ENCODE results near the gene POLN.

The POLN gene

GRCh38 chr4:2286904-2287593 is 45.1 kb upstream of the POLN start:
- TF ChIP-seq FOXP2 (optimal IDR thresholded peaks at IDR 0.05; ENCODE audit: control extremely low read depth, extremely low read length, insufficient read depth): no peak
- TF ChIP-seq POLR2AphosphoS5 (IDR thresholded peaks at IDR 0.05; ENCODE audit: borderline replicate concordance, low read depth, low read length): no peak
- TF ChIP-seq EZH2 (IDR thresholded peaks at IDR 0.05): no peak
- DNase-seq (ENCODE audit: low read depth, low spot score): no peak
- no peak overlapping the region for H3K27ac ChIP-seq
- no peak overlapping the region for H3K4me3 ChIP-seq
- H3K9ac ChIP-seq (ENCODE audit: insufficient read length): no peak overlapping the region
- no peaks in the 10 kb centered on the region for H3K9me3 ChIP-seq (ENCODE audit: low read depth, low read length)
- H3K36me3 ChIP-seq (ENCODE audit: insufficient read depth, low read length): no peaks in the 10 kb centered on the region

- H3K9ac ChIP-seq (ENCODE audit: insufficient read length): no peak overlapping the region
- no peaks in the 10 kb centered on the region for H3K9me3 ChIP-seq (ENCODE audit: low read depth, low read length)
- H3K4me3 ChIP-seq: no peak overlapping the region
- H3K27ac ChIP-seq: no peak overlapping the region
- no peak for DNase-seq (ENCODE audit: low read depth, low spot score)
- TF ChIP-seq FOXP2 (optimal IDR thresholded peaks at IDR 0.05; ENCODE audit: control extremely low read depth, extremely low read length, insufficient read depth) (no peak), EZH2 (IDR thresholded peaks at IDR 0.05) (no peak), POLR2AphosphoS5 (IDR thresholded peaks at IDR 0.05; ENCODE audit: borderline replicate concordance, low read depth, low read length) (no peak)
- no peaks in the 10 kb centered on the region for H3K36me3 ChIP-seq (ENCODE audit: insufficient read depth, low read length)
Observed at GRCh38 chr4:2285613-2286381, 43.9 kb upstream of the POLN start.

GRCh38 chr4:2284934-2285612 is 43.2 kb upstream of the POLN start:
- Histone ChIP-seq H3K4me3 (no peak overlapping the region), H3K36me3 (ENCODE audit: insufficient read depth, low read length) (no peaks in the 10 kb centered on the region), H3K9me3 (ENCODE audit: low read depth, low read length) (no peaks in the 10 kb centered on the region), H3K27ac (no peak overlapping the region), H3K9ac (ENCODE audit: insufficient read length) (no peak overlapping the region)
- no peak for DNase-seq (ENCODE audit: low read depth, low spot score)
- TF ChIP-seq FOXP2 (optimal IDR thresholded peaks at IDR 0.05; ENCODE audit: control extremely low read depth, extremely low read length, insufficient read depth) (no peak), EZH2 (IDR thresholded peaks at IDR 0.05) (no peak), POLR2AphosphoS5 (IDR thresholded peaks at IDR 0.05; ENCODE audit: borderline replicate concordance, low read depth, low read length) (no peak)

GRCh38 chr4:2284161-2284933 is 42.4 kb upstream of the POLN start:
- Histone ChIP-seq H3K4me3 (no peak overlapping the region), H3K9me3 (ENCODE audit: low read depth, low read length) (no peaks in the 10 kb centered on the region), H3K36me3 (ENCODE audit: insufficient read depth, low read length) (no peaks in the 10 kb centered on the region), H3K27ac (no peak overlapping the region), H3K9ac (ENCODE audit: insufficient read length) (no peak overlapping the region)
- no peak for TF ChIP-seq FOXP2 (optimal IDR thresholded peaks at IDR 0.05; ENCODE audit: control extremely low read depth, extremely low read length, insufficient read depth)
- no peak for TF ChIP-seq EZH2 (IDR thresholded peaks at IDR 0.05)
- TF ChIP-seq POLR2AphosphoS5 (IDR thresholded peaks at IDR 0.05; ENCODE audit: borderline replicate concordance, low read depth, low read length): no peak
- no peak for DNase-seq (ENCODE audit: low read depth, low spot score)

GRCh38 chr4:2283199-2283711 is 41.3 kb upstream of the POLN start:
- Histone ChIP-seq H3K36me3 (ENCODE audit: insufficient read depth, low read length) (no peaks in the 10 kb centered on the region), H3K9me3 (ENCODE audit: low read depth, low read length) (no peaks in the 10 kb centered on the region), H3K4me3 (no peak overlapping the region), H3K27ac (no peak overlapping the region), H3K9ac (ENCODE audit: insufficient read length) (no peak overlapping the region)
- TF ChIP-seq EZH2 (IDR thresholded peaks at IDR 0.05) (no peak), FOXP2 (optimal IDR thresholded peaks at IDR 0.05; ENCODE audit: control extremely low read depth, extremely low read length, insufficient read depth) (no peak), POLR2AphosphoS5 (IDR thresholded peaks at IDR 0.05; ENCODE audit: borderline replicate concordance, low read depth, low read length) (no peak)
- DNase-seq (ENCODE audit: low read depth, low spot score): no peak

GRCh38 chr4:2281575-2282343 is 39.8 kb upstream of the POLN start:
- Histone ChIP-seq H3K9me3 (ENCODE audit: low read depth, low read length) (no peaks in the 10 kb centered on the region), H3K36me3 (ENCODE audit: insufficient read depth, low read length) (no peaks in the 10 kb centered on the region), H3K27ac (no peak overlapping the region), H3K9ac (ENCODE audit: insufficient read length) (no peak overlapping the region), H3K4me3 (no peak overlapping the region)
- TF ChIP-seq POLR2AphosphoS5 (IDR thresholded peaks at IDR 0.05; ENCODE audit: borderline replicate concordance, low read depth, low read length) (no peak), EZH2 (IDR thresholded peaks at IDR 0.05) (no peak), FOXP2 (optimal IDR thresholded peaks at IDR 0.05; ENCODE audit: control extremely low read depth, extremely low read length, insufficient read depth) (no peak)
- DNase-seq (ENCODE audit: low read depth, low spot score): no peak

GRCh38 chr4:2280531-2281300 is 38.8 kb upstream of the POLN start:
- H3K9me3 ChIP-seq (ENCODE audit: low read depth, low read length): no peaks in the 10 kb centered on the region
- H3K27ac ChIP-seq: no peak overlapping the region
- DNase-seq (ENCODE audit: low read depth, low spot score): no peak
- H3K9ac ChIP-seq (ENCODE audit: insufficient read length): no peak overlapping the region
- H3K36me3 ChIP-seq (ENCODE audit: insufficient read depth, low read length): no peaks in the 10 kb centered on the region
- TF ChIP-seq EZH2 (IDR thresholded peaks at IDR 0.05) (no peak), POLR2AphosphoS5 (IDR thresholded peaks at IDR 0.05; ENCODE audit: borderline replicate concordance, low read depth, low read length) (no peak), FOXP2 (optimal IDR thresholded peaks at IDR 0.05; ENCODE audit: control extremely low read depth, extremely low read length, insufficient read depth) (no peak)
- no peak overlapping the region for H3K4me3 ChIP-seq

Measured in SK-N-MC (cell line).